GM10248 (cell line): ENCODE measurements around the gene CDC42BPG.

Experiments
- CTCF ChIA-PET: fragments of 300-600 bp; sonication (Branson Sonifier 250); formaldehyde crosslinking; extraction: SDS; loops from one replicate; lab custom pipeline; 2021; ENCODE audit warnings: antibody characterized with exemption; lab: Yijun Ruan, JAX
- POLR2A ChIA-PET: fragments of 350-650 bp; sonication (Branson Sonifier 250); formaldehyde crosslinking; extraction: SDS; loops from one replicate; lab custom pipeline; 2020; ENCODE audit warnings: antibody characterized with exemption; lab: Yijun Ruan, JAX
- DNase-seq: peaks from one replicate; pipeline ENCODE4 v3.0.0; 2012; ENCODE audit errors: extremely low spot score
- TF ChIP-seq, protein P1 (sequence below): IDR thresholded peaks from 2 replicates; pipeline ENCODE4 v1.5.1; 2012; ENCODE audit warnings: mild to moderate bottlenecking, low read depth; ENCODE audit errors: extremely low read depth, missing control alignments, control extremely low read depth

The CDC42BPG gene

DNA sequence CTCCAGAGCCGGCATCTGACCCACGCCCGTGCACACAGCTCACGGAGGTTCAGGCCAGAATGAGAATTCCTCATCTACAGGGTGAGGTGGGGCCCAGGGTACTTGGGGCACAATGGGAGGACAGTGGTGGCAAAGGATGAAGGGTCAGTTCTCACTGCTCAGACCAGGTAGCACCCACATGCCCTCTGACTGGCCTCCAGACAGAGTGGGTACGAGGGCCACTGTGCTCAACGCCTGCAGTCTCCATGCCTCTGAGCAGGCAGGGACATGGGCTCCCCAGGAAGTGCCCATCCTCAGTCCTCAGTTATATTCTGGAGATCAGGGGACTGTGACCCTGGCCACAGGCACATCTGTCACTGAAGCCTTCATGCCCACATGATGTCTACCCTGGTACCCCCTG, 13.0 kb upstream of the CDC42BPG start:
- DNase-seq: no peak
- TF ChIP-seq, protein P1, sequence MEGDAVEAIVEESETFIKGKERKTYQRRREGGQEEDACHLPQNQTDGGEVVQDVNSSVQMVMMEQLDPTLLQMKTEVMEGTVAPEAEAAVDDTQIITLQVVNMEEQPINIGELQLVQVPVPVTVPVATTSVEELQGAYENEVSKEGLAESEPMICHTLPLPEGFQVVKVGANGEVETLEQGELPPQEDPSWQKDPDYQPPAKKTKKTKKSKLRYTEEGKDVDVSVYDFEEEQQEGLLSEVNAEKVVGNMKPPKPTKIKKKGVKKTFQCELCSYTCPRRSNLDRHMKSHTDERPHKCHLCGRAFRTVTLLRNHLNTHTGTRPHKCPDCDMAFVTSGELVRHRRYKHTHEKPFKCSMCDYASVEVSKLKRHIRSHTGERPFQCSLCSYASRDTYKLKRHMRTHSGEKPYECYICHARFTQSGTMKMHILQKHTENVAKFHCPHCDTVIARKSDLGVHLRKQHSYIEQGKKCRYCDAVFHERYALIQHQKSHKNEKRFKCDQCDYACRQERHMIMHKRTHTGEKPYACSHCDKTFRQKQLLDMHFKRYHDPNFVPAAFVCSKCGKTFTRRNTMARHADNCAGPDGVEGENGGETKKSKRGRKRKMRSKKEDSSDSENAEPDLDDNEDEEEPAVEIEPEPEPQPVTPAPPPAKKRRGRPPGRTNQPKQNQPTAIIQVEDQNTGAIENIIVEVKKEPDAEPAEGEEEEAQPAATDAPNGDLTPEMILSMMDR: no peak
- ChIA-PET POLR2A (interaction anchor here (0.6 to 1.3 kb wide), 3 partner anchors 10 to 260 kb away, joined by 3 to 8 read pairs (median 5); partner anchors contain the start of gene ZNHIT2), CTCF (interaction anchor here (16.2 to 33.1 kb wide), 3 partner anchors 5 to 30 kb away, joined by 356 to 1137 read pairs (median 356); partner anchors contain the start of genes CDC42BPG and EHD1)

DNA sequence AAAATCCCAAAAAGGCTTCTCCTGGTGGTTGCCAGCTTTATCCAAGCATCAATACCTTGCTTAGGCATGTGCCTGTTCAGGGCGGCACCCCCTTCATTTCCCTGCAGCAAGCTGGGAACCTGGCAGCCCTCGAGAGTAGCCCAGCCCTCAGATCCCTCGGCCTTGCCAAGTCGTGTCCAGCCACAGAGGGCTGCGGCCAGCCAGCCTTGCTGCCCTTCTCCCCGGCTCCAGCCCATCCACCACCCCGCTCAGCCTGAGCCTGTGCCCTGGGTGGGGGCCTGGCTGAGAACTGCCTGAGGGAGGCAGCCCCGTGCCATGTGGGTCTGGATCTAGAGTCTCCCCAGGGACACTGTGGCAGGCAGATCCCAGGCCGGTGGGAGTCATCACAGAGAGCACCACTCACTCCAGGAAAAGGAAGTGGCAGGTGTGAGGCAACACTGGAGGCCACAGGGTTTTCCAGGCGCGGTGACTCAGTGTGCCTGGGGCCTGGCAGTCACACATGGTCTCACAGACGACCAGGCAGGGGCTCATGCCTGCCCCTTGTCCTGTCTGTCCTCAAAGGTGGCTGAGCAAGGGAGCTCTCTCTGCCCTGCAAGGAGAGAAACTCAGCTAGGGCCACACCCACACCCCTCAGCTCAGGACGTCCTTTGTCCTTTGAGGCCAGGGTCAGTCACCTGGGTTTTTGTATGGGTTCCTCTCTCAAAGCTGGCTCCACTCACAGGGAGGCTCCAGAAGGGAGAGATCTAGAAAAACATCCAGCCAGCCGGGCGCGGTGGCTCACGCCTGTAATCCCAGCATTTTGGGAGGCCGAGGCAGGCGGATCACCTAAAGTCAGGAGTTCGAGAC, 12.2 kb upstream of the CDC42BPG start:
- TF ChIP-seq, protein P1: no peak
- CTCF ChIA-PET: interaction anchor here (16.2 to 33.1 kb wide), 3 partner anchors 6 to 31 kb away, joined by 356 to 1137 read pairs (median 356); partner anchors contain the start of genes CDC42BPG and EHD1
- DNase-seq: no peak
- POLR2A ChIA-PET: interaction anchor here (0.9 to 2.8 kb wide), 3 partner anchors 8 to 20 kb away, joined by 8 to 9 read pairs (median 9); no protein-coding TSS in a partner anchor

DNA sequence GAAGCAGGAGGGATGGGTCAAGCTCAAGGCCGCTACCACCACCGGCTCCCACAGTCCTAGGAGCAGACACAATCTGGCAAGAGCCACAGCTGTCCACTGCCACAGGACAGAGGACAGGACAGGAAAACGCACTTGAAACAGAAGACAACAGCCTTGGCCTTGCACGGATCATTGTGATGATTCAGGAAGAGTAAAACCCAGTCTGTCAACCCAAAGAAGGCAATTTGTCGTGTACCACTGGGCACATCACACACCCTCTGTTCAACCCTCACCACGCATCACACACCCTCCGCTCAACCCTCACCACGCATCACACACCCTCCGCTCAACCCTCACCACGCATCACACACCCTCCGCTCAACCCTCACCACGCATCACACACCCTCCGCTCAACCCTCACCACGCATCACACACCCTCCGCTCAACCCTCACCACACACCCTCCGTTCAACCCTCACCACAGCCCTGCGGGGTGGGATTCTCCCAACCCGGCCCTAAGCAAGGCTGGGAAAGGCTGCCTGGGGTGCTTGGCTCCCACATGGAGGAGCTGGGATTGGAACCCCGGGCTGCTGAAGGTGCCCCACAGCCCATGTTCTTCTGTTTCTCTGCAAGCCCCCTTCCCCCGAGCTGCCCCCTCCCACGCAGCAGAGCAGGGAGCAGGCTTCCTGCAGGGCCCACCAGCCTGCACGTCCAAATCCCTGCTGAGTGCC, 11.3 kb upstream of the CDC42BPG start:
- ChIA-PET POLR2A (interaction anchor here (1.2 to 11.9 kb wide), 4 partner anchors 9 to 20 kb away, joined by 3 to 129 read pairs (median 7); partner anchors contain the start of gene EHD1), CTCF (interaction anchor here (16.2 to 33.1 kb wide), 3 partner anchors 6 to 31 kb away, joined by 356 to 1137 read pairs (median 356); partner anchors contain the start of genes CDC42BPG and EHD1)
- TF ChIP-seq, protein P1: no peak
- DNase-seq: no peak

DNA sequence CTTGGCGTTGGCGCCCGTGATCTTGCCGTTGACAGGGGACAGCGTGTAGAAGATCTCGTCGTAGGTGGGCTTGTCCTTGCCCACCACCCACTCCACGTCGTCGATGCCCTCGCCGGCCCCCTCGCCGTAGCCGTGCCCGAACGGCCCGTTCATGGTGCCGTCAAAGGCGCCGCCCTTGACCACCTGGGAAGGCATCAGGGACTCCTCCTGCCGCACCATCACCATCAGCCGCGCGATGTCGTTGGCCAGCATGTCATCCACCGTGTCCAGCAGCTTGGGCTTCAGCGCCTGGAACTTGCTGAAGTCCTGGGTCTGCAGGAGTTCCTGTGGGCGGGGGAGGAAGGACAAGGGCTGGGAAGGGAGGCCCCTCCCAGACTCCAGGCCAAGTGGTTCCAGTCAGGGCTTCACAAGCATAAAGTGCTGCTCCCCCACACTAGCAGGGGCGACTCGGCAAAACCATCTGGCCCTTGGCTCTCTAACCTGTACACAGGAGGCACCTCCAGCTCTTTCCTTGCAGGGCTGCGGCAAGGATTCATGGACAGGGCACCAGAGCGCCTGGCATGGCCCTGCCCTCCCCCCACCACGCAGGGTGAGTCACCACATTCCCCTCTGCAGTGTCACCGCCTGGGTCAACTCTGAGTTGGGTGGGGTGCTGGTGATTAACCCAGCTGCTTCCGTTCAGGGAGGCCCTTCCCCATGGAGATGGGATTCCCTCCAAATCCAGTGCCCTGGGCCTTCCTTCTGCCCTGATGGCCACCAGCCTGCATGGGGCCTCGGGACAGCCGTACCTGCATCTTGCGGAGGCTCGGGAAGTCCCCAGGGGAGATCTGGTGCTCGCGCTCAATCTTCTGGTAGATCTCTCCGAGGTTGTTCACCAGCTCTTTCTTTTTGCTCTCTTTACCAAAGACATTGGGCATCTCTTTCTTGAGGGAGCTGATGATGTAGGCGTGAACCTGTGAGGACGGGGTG, 10.4 kb upstream of the CDC42BPG start:
- TF ChIP-seq, protein P1: no peak
- no peak for DNase-seq
- ChIA-PET CTCF (interaction anchor here (16.2 to 33.1 kb wide), 3 partner anchors 5 to 32 kb away, joined by 356 to 1137 read pairs (median 356); partner anchors contain the start of genes CDC42BPG and EHD1), POLR2A (interaction anchor here (0.6 to 11.9 kb wide), 5 partner anchors 10 to 34 kb away, joined by 3 to 129 read pairs (median 5); partner anchors contain the start of gene EHD1)

DNA sequence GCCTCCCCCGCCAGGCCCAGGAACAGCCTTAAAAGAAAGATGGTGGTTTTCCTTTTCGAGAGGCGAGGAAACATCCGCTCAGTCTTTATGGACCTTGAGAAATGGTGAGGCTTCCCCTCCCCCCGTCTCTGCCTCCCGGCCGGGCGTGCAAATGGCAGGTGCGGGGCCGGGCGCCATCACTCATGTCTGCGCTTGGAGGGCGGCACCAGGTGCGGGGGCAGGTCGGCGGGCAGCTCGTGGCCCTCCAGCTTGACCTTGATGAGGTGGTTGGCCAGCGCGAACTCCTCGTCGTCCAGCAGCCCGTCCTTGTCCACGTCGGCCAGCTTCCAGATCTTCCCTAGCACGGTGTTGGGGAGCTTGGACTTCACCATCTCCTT, 9.7 kb upstream of the CDC42BPG start:
- POLR2A ChIA-PET: interaction anchor here (11.9 kb wide), 1 partner anchor 22 kb away, joined by 129 read pairs; the partner anchor contains the start of gene EHD1
- no peak for DNase-seq
- TF ChIP-seq, protein P1: no peak
- CTCF ChIA-PET: interaction anchor here (16.2 to 33.1 kb wide), 2 partner anchors 9 to 33 kb away, joined by 356 to 1137 read pairs; partner anchors contain the start of gene EHD1
